Measurements from ENCODE around the gene VWF.
A peak's percentile ranks its signal among the peaks of the same experiment; 100 is the strongest.

Gene VWF

DNA sequence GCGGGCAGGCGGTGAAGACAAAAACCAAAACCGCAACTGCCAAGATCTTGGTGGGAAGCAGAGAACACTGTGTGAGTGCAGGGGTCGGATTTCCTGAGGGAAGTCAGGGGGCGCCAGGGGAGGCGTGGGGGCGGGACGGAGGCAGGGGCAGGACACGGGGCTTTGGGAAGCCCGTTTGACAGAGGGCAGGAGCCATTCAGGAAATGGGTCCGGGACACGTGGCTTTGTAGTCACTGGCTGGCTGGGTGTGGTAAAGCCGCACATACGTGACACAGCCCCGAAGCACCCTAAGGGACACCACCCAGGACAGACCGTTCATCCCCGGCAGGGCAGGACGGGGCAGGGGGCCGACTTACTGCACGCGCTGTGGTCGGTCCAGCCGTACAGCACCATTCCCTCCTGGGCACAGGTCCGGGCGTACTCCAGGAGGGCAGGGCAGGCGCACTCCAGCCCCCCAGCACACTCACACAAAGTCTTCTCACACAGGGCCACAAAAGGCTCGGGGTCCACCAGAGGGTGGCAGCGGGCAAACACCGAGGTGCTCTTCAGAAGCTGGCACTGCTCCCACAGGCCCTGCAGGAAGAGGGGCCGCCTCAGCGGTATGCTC is 49.4 kb downstream of the VWF start:
- peak; percentile 78 for DNase-seq

GRCh38 chr12:6074427-6074826 is 50.0 kb downstream of the VWF start:
- DNase-seq: peak; percentile 62

DNA sequence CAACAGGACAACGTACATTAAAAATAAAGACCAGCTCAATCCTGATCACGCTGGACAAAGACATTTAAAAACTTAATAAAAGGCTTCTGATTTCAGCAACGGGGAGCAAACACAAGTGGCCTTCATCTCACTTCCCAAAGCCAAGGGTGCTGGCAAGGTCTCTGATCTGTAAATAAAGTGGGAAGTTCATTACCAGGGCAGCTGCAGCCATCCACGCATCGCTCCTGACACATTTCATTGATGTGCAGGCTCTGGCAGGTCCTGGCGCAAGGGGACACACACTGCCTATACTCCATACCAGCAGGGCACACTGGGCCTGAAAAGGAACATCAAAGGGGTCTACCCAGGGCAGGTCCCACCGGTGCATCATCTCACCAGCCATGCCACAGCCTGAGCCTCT is 51.0 kb downstream of the VWF start:
- DNase-seq: no peak

DNA sequence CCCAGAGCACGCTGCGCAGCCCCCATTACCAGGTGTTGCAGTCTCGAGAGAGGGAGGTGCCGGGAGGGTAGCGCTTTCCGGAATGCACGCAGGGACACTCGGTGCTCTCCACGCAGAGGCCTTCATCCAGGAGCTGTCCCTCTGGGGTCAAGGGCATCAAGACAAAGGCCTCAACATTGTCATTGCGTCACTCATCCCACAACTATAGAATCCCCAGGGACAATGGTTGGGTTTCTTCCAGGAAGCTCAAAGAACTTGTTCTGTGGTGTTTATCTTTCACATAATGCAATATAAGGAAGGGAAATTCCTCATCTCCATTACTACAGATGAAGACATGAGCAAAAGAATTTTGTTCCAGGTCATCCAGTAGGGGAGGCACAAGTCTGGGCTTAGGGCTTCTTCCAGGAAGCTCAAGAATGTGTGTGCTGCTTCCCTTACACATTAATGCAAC is 52.1 kb downstream of the VWF start:
- DNase-seq: no peak

GRCh38 chr12:6071589-6071988 is 52.9 kb downstream of the VWF start:
- DNase-seq: peak; percentile 67

GRCh38 chr12:6070472-6071257 is 53.8 kb downstream of the VWF start:
- no peak for DNase-seq

DNA sequence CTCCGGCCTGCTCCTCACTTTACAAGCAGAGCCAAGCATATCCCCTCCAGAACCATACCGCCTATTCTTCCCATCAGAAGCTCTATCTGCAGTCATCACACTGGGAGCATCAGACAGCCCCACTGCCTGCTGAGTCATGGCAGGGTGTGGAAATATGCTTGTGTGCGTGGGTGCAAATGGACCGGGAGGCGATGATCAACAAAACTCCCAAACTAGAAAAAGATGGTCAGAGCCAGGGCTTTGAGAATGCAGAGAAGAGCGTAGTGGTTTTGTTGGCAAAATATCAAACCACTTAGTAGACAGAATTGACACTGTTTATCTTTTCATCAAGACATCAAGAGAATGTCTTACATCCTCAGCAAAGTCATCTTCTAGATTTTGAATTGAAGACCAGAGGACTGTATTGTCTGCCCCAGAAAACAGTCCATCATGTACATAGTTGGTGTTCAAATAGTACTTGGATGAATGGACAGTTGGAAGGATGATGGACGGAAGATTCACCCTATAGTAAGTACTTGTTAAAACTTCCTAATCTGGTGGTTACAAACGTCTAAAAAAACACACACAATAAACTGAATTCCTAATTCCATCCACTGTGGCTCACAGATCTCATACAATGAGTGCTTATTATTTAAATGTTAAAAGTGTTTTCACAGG is 54.9 kb downstream of the VWF start:
- peak; percentile 72 for DNase-seq

DNA sequence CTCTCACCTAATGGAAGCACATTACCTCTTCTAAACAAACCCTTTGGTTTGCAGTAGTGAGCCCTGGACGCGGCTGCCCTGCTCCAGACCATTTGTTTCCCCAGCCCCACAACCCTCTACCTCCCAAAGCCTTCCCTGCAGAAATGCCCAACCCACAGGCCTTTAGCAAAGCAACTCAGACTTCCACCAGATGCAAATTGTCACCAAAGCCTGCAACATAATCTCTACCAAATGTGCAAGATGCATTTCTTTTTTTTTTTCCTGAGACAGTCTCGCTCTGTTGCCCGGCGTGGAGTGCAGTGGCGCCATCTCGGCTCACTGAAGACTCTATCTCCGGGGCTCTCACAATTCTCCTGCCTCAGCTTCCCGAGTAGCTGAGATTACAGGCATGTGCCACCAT is 56.2 kb downstream of the VWF start:
- DNase-seq: no peak

DNA sequence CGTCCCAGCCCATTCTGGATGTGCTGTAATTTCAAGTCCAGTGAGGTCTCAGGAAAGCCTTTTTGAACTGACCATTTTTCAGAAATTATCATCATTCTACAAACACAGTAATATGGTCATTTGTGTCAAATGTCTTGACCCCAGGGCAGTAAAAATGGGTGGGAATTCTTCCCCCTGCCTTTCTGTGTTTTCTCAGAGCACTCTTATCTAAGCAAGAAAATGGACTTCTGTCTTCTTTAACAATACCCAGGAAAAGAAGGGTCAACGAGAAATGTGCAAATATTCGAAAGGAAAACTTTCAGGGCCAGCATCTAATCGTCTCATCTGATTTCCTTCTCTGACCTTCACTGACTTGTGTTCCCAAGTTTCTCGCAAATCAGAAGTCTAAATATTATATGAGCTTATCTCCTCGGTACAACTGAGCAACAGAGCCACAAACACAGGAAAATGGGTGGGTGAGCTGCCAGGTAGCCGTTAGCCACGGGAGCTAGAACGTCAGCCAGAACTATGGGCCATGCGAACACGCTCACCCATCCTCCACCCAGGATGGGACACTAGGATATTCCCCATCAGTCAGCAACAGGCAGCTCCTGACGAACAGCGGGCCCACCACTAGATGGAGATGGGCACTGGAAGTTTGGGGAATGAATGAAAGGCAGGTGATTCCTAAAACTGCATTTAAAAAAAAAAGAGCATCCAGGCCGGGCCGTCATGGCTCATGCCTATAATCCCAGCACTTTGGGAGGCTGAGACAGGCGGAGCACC is 57.1 kb downstream of the VWF start:
- no peak for DNase-seq

DNA sequence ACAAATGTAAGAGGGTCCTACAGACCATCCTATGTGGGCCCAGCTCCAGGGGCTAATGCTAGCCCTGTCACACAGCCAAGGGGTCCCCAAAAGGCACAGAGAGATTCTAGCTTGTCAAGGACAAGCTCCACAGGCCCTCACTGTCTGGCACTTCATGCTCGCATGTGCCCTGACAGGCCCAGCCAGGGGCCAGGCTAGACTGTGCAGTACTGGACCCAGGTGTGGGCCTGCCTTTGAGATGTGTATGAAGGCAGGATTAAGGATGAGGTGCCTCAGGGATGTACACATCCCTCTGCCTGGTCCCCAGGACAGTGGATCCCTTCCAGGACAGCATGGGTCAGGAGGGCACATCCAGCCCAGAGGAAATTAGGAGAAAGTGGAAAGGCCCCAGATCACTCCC is 57.8 kb downstream of the VWF start:
- no peak for DNase-seq

- DNase-seq: no peak
Observed at GRCh38 chr12:6065863-6066199, 58.6 kb downstream of the VWF start.

GRCh38 chr12:6065131-6065862 is 59.2 kb downstream of the VWF start:
- no peak for DNase-seq

DNA sequence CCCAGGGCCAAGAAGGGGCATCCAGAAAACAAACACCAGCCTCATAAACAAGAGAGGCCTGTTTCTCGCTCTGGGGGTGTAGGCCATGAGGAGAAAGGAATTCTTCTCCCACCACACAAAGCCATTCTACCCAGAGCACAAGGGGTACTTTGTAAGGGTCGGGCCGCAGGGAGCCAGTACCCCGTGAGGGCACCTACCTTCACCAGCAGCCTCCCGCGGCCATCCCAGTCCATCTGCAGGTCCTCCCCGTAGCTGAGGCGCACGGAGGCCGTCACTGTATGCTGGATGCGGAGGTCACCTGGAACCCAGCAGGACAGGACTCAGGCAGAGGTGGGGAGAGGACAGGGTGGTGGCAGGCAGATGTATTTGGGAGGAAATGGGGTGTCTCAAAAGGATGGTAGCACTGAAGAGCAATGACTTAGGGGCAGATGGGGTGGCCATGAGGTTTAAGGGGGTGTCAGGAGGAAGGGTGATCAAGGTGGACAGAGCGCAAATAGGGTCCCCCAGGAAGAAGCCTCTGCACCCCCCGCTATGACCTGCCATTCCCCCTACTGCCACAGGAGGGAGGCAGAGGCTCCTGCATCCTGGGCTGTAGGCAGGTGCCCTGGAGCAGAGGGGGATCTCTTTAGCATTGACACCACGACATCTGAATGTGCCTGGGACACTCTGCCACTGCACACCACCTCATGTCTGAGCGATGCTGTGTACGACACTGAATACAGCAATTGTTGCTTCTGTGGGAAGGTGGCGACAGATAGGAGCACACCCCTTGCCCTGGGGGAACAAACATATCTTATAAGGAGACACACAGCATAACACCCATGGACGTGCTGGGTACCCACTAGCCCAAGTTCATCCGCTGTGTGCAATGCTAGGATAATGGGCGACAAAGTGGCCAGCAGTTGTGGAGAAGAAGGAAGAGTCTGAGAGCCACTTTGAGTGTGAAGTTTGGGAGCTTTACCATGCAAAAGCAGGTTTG is 61.4 kb downstream of the VWF start:
- peak; percentile 80 for DNase-seq

GRCh38 chr12:6062395-6062756 is 62.1 kb downstream of the VWF start:
- DNase-seq: no peak

- DNase-seq: no peak
Observed at GRCh38 chr12:6061660-6062059, 62.8 kb downstream of the VWF start.

- no peak for DNase-seq
Observed at GRCh38 chr12:6059860-6060565, 64.5 kb downstream of the VWF start.

- no peak for DNase-seq
Observed at GRCh38 chr12:6059221-6059620, 65.2 kb downstream of the VWF start.

- DNase-seq: no peak
Observed at GRCh38 chr12:6058481-6059161, 65.8 kb downstream of the VWF start.

- DNase-seq: no peak
Observed at GRCh38 chr12:6057700-6058099, 66.8 kb downstream of the VWF start.
